HCT116 (cell line): Measurements from ENCODE around the gene MAT2B.
"Not testable (repeated sequence)": the region's sequence is repeated elsewhere in the genome, so short reads cannot be mapped to it uniquely, and the experiment has no call there.

Experiments used
- ELF1 ChIP-seq: IDR thresholded peaks from 2 replicates; pipeline ENCODE4 v1.6.1; 2012; ENCODE audit warnings: low read depth, borderline replicate concordance
- EZH2 ChIP-seq: fragments of 200-600 bp; sonication (generic); IDR thresholded peaks from 2 replicates; pipeline ENCODE4 v1.6.1; 2017; ENCODE audit warnings: antibody characterized with exemption, mixed run types
- JUND ChIP-seq: IDR thresholded peaks from 2 replicates; pipeline ENCODE4 v1.6.1; 2012
- POLR2A ChIP-seq: IDR thresholded peaks from 2 replicates; pipeline ENCODE4 v1.7.0; 2011; ENCODE audit warnings: borderline replicate concordance; ENCODE audit not compliant: insufficient read depth, insufficient read length; ENCODE audit errors: extremely low read depth
- RAD21 ChIP-seq: IDR thresholded peaks from 2 replicates; pipeline ENCODE4 v1.6.1; 2012; ENCODE audit warnings: low read depth, mild to moderate bottlenecking
- SIN3A ChIP-seq: IDR thresholded peaks from 2 replicates; pipeline ENCODE4 v1.6.1; 2012; ENCODE audit warnings: low read depth
- SP1 ChIP-seq: IDR thresholded peaks from 2 replicates; pipeline ENCODE4 v1.6.1; 2012; ENCODE audit warnings: low read depth
- SRF ChIP-seq: IDR thresholded peaks from 2 replicates; pipeline ENCODE4 v1.6.1; 2012; ENCODE audit warnings: low read depth
- TF ChIP-seq, protein P1 (sequence below), 3 experiments: fragments of 200-600 bp in 1 of 3; sonication (generic) in 1 of 3; IDR thresholded peaks in 2 of 3; conservative IDR thresholded peaks in 1 of 3; 2 replicates each; pipeline ENCODE4 v1.5.1; 2012 to 2017; ENCODE audit warnings: low read depth in 2 of 3, low read length in 2 of 3, antibody characterized with exemption in 1 of 3, borderline replicate concordance in 1 of 3, control low read depth in 1 of 3, mild to moderate bottlenecking in 1 of 3, mixed read lengths in 1 of 3, mixed run types in 1 of 3, moderate library complexity in 1 of 3; ENCODE audit not compliant: insufficient read depth in 1 of 3
- TF ChIP-seq, protein P2 (sequence below): IDR thresholded peaks from 2 replicates; pipeline ENCODE4 v1.6.1; 2012

DNA sequence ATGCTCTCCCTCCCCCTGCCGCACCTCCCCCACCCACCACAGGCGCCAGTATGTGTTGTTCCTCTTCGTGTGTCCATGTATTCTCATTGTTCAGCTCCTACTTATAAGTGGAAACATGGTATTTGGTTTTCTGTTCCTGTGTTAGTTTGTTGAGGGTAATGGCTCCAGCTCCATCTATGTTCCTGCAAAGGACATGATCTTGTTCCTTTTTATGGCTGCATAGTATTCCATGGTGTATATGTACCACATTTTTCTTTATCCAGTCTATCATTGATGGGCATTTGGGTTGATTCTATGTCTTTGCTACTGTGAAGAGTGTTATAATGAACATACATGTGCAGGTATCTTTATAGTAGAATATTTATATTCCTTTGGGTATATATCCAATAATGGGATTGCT is 31.0 kb downstream of the MAT2B start:
- TF ChIP-seq SP1, POLR2A, SRF, ELF1, EZH2, JUND, RAD21, SIN3A: not testable (repeated sequence)
- TF ChIP-seq, protein P1, sequence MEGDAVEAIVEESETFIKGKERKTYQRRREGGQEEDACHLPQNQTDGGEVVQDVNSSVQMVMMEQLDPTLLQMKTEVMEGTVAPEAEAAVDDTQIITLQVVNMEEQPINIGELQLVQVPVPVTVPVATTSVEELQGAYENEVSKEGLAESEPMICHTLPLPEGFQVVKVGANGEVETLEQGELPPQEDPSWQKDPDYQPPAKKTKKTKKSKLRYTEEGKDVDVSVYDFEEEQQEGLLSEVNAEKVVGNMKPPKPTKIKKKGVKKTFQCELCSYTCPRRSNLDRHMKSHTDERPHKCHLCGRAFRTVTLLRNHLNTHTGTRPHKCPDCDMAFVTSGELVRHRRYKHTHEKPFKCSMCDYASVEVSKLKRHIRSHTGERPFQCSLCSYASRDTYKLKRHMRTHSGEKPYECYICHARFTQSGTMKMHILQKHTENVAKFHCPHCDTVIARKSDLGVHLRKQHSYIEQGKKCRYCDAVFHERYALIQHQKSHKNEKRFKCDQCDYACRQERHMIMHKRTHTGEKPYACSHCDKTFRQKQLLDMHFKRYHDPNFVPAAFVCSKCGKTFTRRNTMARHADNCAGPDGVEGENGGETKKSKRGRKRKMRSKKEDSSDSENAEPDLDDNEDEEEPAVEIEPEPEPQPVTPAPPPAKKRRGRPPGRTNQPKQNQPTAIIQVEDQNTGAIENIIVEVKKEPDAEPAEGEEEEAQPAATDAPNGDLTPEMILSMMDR (IDR thresholded peaks at IDR 0.05 in 2 of 3, conservative IDR thresholded peaks at IDR 0.05 in 1 of 3; ENCODE audit: borderline replicate concordance in 1 of 3, insufficient read depth in 1 of 3, low read depth in 2 of 3, low read length in 2 of 3), result not testable (repeated sequence)
- TF ChIP-seq, protein P2, sequence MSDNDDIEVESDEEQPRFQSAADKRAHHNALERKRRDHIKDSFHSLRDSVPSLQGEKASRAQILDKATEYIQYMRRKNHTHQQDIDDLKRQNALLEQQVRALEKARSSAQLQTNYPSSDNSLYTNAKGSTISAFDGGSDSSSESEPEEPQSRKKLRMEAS, result not testable (repeated sequence)
